Activated CD4-positive, alpha-beta T cell treated with anti-CD3 and anti-CD28 coated beads for 36 hours (primary cell): ENCODE measurements around the gene SKI. TPM values are rescaled to one million over a fixed set of nuclear protein-coding genes. Genes with fewer than 3 reads are reported as not detected.
"Not testable (repeated sequence)": the region's sequence is repeated elsewhere in the genome, so short reads cannot be mapped to it uniquely, and the experiment has no call there.

Experiments used
- ATAC-seq: fragments of 200-7000 bp; cut with Tn5 transposase; one replicate; pipeline ENCODE4 v1.10.0; 2021; ENCODE audit warnings: mild to moderate bottlenecking, moderate library complexity
- CTCF ChIA-PET: fragments of 350-600 bp; sonication (Branson Sonifier 250); formaldehyde crosslinking; loops from one replicate; lab custom pipeline; 2021; ENCODE audit warnings: antibody characterized with exemption; lab: Charles Lee
- POLR2A ChIA-PET: fragments of 350-600 bp; sonication (Branson Sonifier 250); formaldehyde crosslinking; loops from one replicate; lab custom pipeline; 2021; ENCODE audit warnings: antibody characterized with exemption, inconsistent platforms; lab: Charles Lee
- DNase-seq: peaks from one replicate; pipeline ENCODE4 v3.0.0-alpha.2; 2020
- H3K27ac Mint-ChIP-seq: one replicate; pipeline ENCODE4 v1.8.0; 2021; ENCODE audit warnings: mixed read lengths
- H3K27me3 Mint-ChIP-seq: one replicate; pipeline ENCODE4 v1.8.0; 2021; ENCODE audit warnings: mixed read lengths
- H3K36me3 Mint-ChIP-seq: one replicate; pipeline ENCODE4 v1.8.0; 2021; ENCODE audit warnings: low read depth, mixed read lengths
- H3K4me1 Mint-ChIP-seq: one replicate; pipeline ENCODE4 v1.8.0; 2021; ENCODE audit warnings: mixed read lengths
- H3K4me3 Mint-ChIP-seq: one replicate; pipeline ENCODE4 v1.8.0; 2021; ENCODE audit warnings: mild to moderate bottlenecking, moderate library complexity, mixed read lengths
- H3K9me3 Mint-ChIP-seq: one replicate; pipeline ENCODE4 v1.8.0; 2021; ENCODE audit warnings: low read depth, mixed read lengths
- intact Hi-C, 2 experiments: fragments of 100-400 bp; cut with DNase I in 1 of 2; cut with micrococcal nuclease in 1 of 2; formaldehyde crosslinking; loops; one replicate each; pipeline versions ENCODE4 v1.14.2 to v1.15.1; 2022 to 2024; cut with DNase I, micrococcal nuclease
- total RNA-seq, 2 experiments: library from RNA; stranded (reverse); gene quantifications; one replicate each; pipeline ENCODE4 v1.2.3, GENCODE V29; 2021

The SKI gene
- total RNA-seq, 2 experiments from 2014 or later: 28.7 to 34.0 TPM

DNA sequence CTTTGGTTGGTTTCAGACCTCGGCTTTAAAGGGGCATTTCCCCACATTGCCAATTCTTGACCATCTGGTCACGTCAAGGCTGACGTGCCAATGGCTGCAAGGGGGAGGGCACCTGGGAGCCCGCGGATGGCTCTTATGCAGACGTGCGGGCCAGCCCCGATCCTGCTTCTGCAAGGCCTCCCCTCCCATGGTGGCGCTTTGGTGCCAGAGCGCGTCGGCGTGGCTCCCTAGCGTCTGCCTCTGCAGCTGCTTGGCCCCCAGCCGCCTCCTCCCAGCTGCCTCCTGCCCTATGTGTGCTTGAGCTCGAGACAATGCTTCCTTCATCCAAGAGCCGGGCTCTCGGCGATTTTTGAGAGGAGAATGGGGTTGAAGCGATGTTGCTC, 29.1 kb downstream of the SKI start:
- intact Hi-C loops: loop anchor here in 1 of 2 experiments (2.0 to 10.0 kb wide), 3 partner anchors 52 to 328 kb away; partner anchors contain the start of genes FAAP20 and PRXL2B
- Mint-ChIP-seq H3K4me3 (no peak overlapping the region), H3K9me3 (peaks cover 7% of the 10 kb centered on the region), H3K27me3 (no peaks in the 10 kb centered on the region), H3K4me1 (peaks cover 51% of the 10 kb centered on the region), H3K36me3 (peaks cover 16% of the 10 kb centered on the region), H3K27ac (no peak overlapping the region)
- POLR2A ChIA-PET: no interaction called here
- CTCF ChIA-PET: interaction anchor here (1.5 kb wide), 1 partner anchor 43 kb away, joined by 3 read pairs; no protein-coding TSS in a partner anchor
- no peak for DNase-seq
- no peak for ATAC-seq

DNA sequence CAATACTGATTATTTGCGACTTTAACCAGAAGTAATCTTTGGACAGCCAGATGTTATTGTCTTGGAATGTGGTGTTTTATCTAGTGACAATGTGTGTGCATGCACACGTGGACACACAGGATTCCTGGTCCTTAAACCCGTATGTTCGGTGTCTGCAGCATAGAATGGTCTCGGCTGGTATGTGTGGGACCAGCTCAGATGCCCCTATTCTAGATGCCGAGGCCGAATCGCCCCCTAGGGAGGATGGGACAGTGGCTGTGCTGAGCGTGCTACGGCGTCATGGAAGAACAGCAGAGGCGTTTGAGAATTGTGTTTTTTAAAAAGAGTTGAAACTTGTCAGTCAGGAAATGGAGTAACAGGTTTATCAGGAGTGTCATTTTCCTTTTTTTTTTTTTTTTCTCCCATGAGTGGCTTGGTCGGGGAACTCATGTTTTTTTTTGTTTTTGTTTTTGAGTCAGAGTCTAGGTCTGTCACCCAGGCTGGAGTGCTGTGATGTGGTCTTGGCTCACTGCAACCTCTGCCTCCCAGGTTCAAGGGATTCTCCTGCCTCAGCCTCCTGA, 30.1 kb downstream of the SKI start:
- Mint-ChIP-seq H3K4me3 (peak overlapping the region; percentile 48), H3K36me3 (peaks cover 8% of the 10 kb centered on the region), H3K27ac (peak overlapping the region; percentile 87), H3K4me1 (peaks cover 48% of the 10 kb centered on the region), H3K27me3 (no peaks in the 10 kb centered on the region), H3K9me3 (peaks cover 7% of the 10 kb centered on the region)
- no peak for ATAC-seq
- intact Hi-C loops: loop anchor here (1.0 to 10.0 kb wide), 2 partner anchors 32 to 327 kb away; partner anchors contain the start of gene PRXL2B (in 1 of the 2)
- DNase-seq: peak; percentile 58
- ChIA-PET POLR2A (no interaction called here), CTCF (interaction anchor here (1.1 to 2.3 kb wide), 2 partner anchors 43 to 57 kb away, joined by 3 to 10 read pairs; no protein-coding TSS in a partner anchor)

DNA sequence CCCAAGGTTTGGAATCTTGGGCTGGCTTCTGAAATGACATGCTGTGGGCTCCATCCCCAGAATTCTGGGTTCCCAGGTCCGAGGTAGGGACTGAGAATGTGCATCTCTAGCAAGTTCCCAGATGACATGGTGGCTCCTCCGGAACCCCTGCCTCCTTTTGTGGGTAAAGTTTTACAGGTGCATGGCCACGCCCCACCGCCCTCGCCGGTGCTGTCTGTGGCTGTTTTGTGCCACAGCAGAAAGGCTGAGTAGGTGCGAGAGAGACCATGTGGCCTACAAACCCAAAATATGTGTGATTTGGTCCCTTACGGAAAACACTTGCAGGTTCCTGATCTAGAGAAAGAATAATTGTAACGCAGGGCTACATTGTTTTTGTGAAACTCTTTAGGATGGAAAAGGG, 30.9 kb downstream of the SKI start:
- Mint-ChIP-seq H3K9me3 (peaks cover 7% of the 10 kb centered on the region), H3K27me3 (no peaks in the 10 kb centered on the region), H3K36me3 (peaks cover 4% of the 10 kb centered on the region), H3K27ac (peak overlapping the region; percentile 39), H3K4me1 (peaks cover 49% of the 10 kb centered on the region), H3K4me3 (peak overlapping the region; percentile 38)
- POLR2A ChIA-PET: interaction anchor here (0.6 kb wide), 1 partner anchor 41 kb away, joined by 3 read pairs; no protein-coding TSS in a partner anchor
- DNase-seq (peak; percentile 86), ATAC-seq (peak; percentile 37)
- CTCF ChIA-PET: interaction anchor here (2.3 kb wide), 1 partner anchor 56 kb away, joined by 10 read pairs; no protein-coding TSS in a partner anchor
- intact Hi-C loops: loop anchor here (1.0 to 10.0 kb wide), 3 partner anchors 25 to 326 kb away; partner anchors contain the start of gene PRXL2B (in 1 of the 2)

GRCh38 chr1:2259668-2260402, 31.7 kb downstream of the SKI start:
- ATAC-seq: no peak
- peak overlapping the region; percentile 39 for H3K27ac Mint-ChIP-seq
- ChIA-PET CTCF (interaction anchor here (0.6 to 2.3 kb wide), 3 partner anchors 22 to 56 kb away, joined by 3 to 10 read pairs (median 3); no protein-coding TSS in a partner anchor), POLR2A (interaction anchor here (0.6 kb wide), 1 partner anchor 40 kb away, joined by 3 read pairs; no protein-coding TSS in a partner anchor)
- H3K4me3 Mint-ChIP-seq: no peak overlapping the region
- DNase-seq: no peak
- peaks cover 3% of the 10 kb centered on the region for H3K9me3 Mint-ChIP-seq
- H3K36me3 Mint-ChIP-seq: peaks cover 4% of the 10 kb centered on the region
- intact Hi-C loops: loop anchor here in 1 of 2 experiments (1.0 to 10.0 kb wide), 3 partner anchors 26 to 325 kb away; partner anchors contain the start of gene PRXL2B
- peaks cover 53% of the 10 kb centered on the region for H3K4me1 Mint-ChIP-seq
- H3K27me3 Mint-ChIP-seq: no peaks in the 10 kb centered on the region

DNA sequence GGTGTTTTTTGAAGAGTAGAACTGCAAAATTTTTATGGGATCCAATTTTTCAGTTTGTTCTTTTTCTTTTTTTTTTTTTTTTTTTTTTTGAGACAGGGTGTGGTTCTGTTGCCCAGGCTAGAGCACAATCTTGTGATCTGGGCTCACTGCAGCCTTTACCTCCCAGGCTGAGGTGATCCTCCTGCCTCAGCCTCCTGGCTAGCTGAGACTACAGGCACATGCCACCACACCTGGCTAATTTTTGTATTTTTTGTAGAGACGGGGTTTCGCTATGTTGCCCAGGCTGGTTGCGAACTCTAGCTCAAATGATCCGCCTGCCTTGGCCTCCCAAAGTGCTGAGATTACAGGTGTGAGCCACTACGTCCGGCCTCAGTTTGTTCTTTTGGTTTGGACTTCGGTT, 32.4 kb downstream of the SKI start:
- POLR2A ChIA-PET, ATAC-seq, H3K27me3 Mint-ChIP-seq, H3K9me3 Mint-ChIP-seq, H3K4me3 Mint-ChIP-seq, H3K36me3 Mint-ChIP-seq, intact Hi-C loops, DNase-seq: not testable (repeated sequence)
- Mint-ChIP-seq H3K27ac (peak overlapping the region; percentile 39), H3K4me1 (peaks cover 59% of the 10 kb centered on the region)
- CTCF ChIA-PET: interaction anchor here (1.0 kb wide), 1 partner anchor 22 kb away, joined by 3 read pairs; no protein-coding TSS in a partner anchor

DNA sequence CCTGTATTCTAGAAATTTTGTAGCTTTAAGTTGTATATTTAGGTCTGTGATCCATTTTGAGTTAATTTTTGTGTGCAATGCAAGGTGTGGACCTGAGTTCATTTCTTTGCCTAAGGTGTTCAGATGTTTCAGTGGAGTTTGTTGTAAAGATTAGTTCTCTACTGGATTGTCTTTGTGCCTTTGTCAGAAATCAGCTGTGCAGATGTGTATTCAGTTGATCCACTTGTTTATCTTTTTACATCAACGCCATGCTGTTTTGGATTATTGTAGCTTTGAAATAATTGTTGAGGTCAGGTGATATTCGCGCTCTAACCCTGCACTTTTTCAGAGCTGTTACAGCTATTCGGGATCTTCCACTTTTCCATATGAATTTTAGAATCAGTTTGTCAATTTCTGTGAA, 32.8 kb downstream of the SKI start:
- POLR2A ChIA-PET: no interaction called here

GRCh38 chr1:2261476-2262395, 33.6 kb downstream of the SKI start:
- H3K4me3 Mint-ChIP-seq, POLR2A ChIA-PET, H3K36me3 Mint-ChIP-seq, intact Hi-C loops, H3K27me3 Mint-ChIP-seq, H3K9me3 Mint-ChIP-seq, DNase-seq, H3K27ac Mint-ChIP-seq, ATAC-seq: not testable (repeated sequence)
- CTCF ChIA-PET: interaction anchor here (0.7 kb wide), 1 partner anchor 29 kb away, joined by 3 read pairs; no protein-coding TSS in a partner anchor
- H3K4me1 Mint-ChIP-seq: peaks cover 70% of the 10 kb centered on the region

More for the DNA sequence above, 32.8 kb downstream of the SKI start:
- H3K9me3 Mint-ChIP-seq: peaks cover 3% of the 10 kb centered on the region
- CTCF ChIA-PET: interaction anchor here (0.7 to 1.0 kb wide), 2 partner anchors 23 to 30 kb away, joined by 3 read pairs; no protein-coding TSS in a partner anchor
- H3K4me1 Mint-ChIP-seq: peaks cover 62% of the 10 kb centered on the region
- peak overlapping the region; percentile 27 for H3K27ac Mint-ChIP-seq
- DNase-seq (no peak), ATAC-seq (no peak)
- no peaks in the 10 kb centered on the region for H3K27me3 Mint-ChIP-seq
- peaks cover 7% of the 10 kb centered on the region for H3K36me3 Mint-ChIP-seq
- H3K4me3 Mint-ChIP-seq: no peak overlapping the region
- intact Hi-C loops: no loop called here

- Mint-ChIP-seq H3K4me1 (peaks cover 47% of the 10 kb centered on the region), H3K27me3 (no peaks in the 10 kb centered on the region), H3K4me3 (no peak overlapping the region), H3K27ac (peak overlapping the region; percentile 85), H3K9me3 (no peaks in the 10 kb centered on the region), H3K36me3 (peaks cover 6% of the 10 kb centered on the region)
- POLR2A ChIA-PET: no interaction called here
- CTCF ChIA-PET: interaction anchor here (0.6 to 0.7 kb wide), 2 partner anchors 18 to 404 kb away, joined by 3 read pairs; no protein-coding TSS in a partner anchor
- no peak for ATAC-seq
- no peak for DNase-seq
- intact Hi-C loops: no loop called here
These were observed 38.3 kb downstream of the SKI start for GRCh38 chr1:2266301-2266975.

DNA sequence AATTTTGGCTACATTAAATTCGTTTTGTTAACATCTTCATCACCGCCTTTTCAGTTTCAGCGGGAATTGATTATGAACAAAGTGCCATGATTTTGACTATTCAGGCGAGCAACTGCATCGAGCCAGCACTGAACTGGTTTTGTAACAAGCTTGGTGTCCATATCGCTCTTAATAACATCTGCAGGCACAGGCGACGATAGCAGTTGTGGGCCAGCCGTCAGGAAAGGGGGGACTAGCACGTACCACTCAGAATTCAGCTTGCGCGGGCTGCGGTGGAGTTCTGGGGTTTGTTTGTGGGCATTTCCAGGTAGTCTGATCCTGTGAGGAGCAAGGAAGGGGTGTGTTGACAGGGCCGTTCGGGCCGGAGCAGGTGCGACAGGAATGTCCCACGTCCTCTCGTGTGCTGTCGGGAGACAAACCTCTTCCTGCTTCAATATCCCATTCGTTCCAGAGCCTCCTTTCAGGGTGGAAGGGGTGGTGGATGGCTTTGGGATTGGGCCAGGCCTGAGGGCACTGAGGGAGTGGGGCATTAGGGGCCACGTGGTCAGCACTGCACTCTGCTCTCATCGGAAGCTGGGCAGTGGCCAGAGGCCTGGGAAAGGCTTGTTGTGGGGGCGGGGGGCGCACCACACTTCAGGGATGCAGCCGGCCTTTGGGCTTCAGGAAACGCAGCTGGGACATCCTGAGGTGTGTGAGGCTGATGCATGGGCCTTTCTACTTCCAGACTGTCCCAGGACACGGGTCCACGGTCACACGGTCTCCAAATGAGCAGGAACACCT, 39.1 kb downstream of the SKI start:
- peaks cover 6% of the 10 kb centered on the region for H3K36me3 Mint-ChIP-seq

More for the DNA sequence above, 39.1 kb downstream of the SKI start:
- ATAC-seq: no peak
- H3K9me3 Mint-ChIP-seq: no peaks in the 10 kb centered on the region
- intact Hi-C loops: no loop called here
- ChIA-PET CTCF (interaction anchor here (0.6 to 0.7 kb wide), 2 partner anchors 44 to 116 kb away, joined by 3 to 5 read pairs; no protein-coding TSS in a partner anchor), POLR2A (no interaction called here)
- H3K4me3 Mint-ChIP-seq: no peak overlapping the region
- H3K27me3 Mint-ChIP-seq: no peaks in the 10 kb centered on the region
- peak overlapping the region; percentile 55 for H3K27ac Mint-ChIP-seq
- no peak for DNase-seq
- H3K4me1 Mint-ChIP-seq: peaks cover 45% of the 10 kb centered on the region
